Activated CD8-positive, alpha-beta memory T cell treated with anti-CD3 and anti-CD28 coated beads, Interleukin-2, amount 10 ng/mL, durations not matched to agents 7 days and 5 days (primary cell): ENCODE data around the gene RANBP10. TPM values are rescaled to one million over a fixed set of nuclear protein-coding genes. Genes with fewer than 3 reads are reported as not detected.
"Not testable (repeated sequence)": the region's sequence is repeated elsewhere in the genome, so short reads cannot be mapped to it uniquely, and the experiment has no call there.

Experiments used
- ATAC-seq: fragments of 150-1000 bp; cut with Tn5 transposase; one replicate; pipeline ENCODE4 v1.10.0; 2021; ENCODE audit warnings: moderate library complexity
- CTCF ChIA-PET: fragments of 350-600 bp; sonication (Branson Sonifier 250); formaldehyde crosslinking; loops from one replicate; lab custom pipeline; 2021; ENCODE audit warnings: antibody characterized with exemption; lab: Charles Lee
- DNase-seq: peaks from one replicate; pipeline ENCODE4 v3.0.0-alpha.2; 2020
- H3K27ac Mint-ChIP-seq: one replicate; pipeline ENCODE4 v1.8.0; 2021; ENCODE audit warnings: mild to moderate bottlenecking, mixed read lengths
- H3K27me3 Mint-ChIP-seq: one replicate; pipeline ENCODE4 v1.8.0; 2021; ENCODE audit warnings: mixed read lengths
- H3K36me3 Mint-ChIP-seq: one replicate; pipeline ENCODE4 v1.8.0; 2021; ENCODE audit warnings: mild to moderate bottlenecking, mixed read lengths
- H3K4me1 Mint-ChIP-seq: one replicate; pipeline ENCODE4 v1.8.0; 2021; ENCODE audit warnings: mixed read lengths
- H3K4me3 Mint-ChIP-seq: one replicate; pipeline ENCODE4 v1.8.0; 2021; ENCODE audit warnings: mild to moderate bottlenecking, moderate library complexity, mixed read lengths
- H3K9me3 Mint-ChIP-seq: one replicate; pipeline ENCODE4 v1.8.0; 2022; ENCODE audit warnings: low read depth, mixed read lengths
- total RNA-seq, 2 experiments: library from RNA; stranded (reverse); gene quantifications; one replicate each; pipeline ENCODE4 v1.2.3, GENCODE V29; 2021

The RANBP10 gene
- total RNA-seq, 2 experiments from 2014 or later, result 21.2 to 23.7 TPM

DNA sequence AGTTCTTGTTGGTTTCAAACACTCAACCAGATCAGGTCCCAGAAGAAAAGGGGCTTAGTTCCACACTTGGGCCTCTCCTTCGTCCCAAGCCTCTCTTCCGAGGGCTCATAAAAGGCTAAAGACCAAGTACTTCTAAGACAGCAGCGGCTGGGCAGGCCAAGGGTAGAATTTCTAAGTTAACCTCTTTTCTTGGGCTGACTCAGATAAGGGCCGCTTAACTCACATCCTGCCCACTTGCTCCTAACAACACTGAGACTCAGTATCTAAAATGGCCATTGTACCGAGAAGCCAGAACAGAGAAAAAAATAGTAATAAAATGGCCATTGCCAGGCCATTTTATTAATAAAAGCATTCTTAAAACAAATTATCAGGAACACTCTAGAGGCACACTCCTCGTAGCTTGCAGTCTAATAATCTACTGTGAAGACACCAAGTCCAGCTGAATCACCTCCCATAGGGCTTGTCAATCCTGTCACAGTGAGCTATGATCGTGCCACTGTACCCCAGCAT lies 42.1 kb downstream of the RANBP10 start:
- CTCF ChIA-PET, result interaction anchor here (1.0 kb wide), 1 partner anchor 52 kb away, joined by 3 read pairs; no protein-coding TSS in a partner anchor
- H3K27ac Mint-ChIP-seq, result no peak overlapping the region
- ATAC-seq (no peak), DNase-seq (no peak)
- H3K36me3 Mint-ChIP-seq, result peaks cover 5% of the 10 kb centered on the region
- peaks cover 13% of the 10 kb centered on the region for H3K4me1 Mint-ChIP-seq
- H3K4me3 Mint-ChIP-seq, result no peak overlapping the region
- H3K27me3 Mint-ChIP-seq, result no peaks in the 10 kb centered on the region
- H3K9me3 Mint-ChIP-seq, result no peaks in the 10 kb centered on the region

DNA sequence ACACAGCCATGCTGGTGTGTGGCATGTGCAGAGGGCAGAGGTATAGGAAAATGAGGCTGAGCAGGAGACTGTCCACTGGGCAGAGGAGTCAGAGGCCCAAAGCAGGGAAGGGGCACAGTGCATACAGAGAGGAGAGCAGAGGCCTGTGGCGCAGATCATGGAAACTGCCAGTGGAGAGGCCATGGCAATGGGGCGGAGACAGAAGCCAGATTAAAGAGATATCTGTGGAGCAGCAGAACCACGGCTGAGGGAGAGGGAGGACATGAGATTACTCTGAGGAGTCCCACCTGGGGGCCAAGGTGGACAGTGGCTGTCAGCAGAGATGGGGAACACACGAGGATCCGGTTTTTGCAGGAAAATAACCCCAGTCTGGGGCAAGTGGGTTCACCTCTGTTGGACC lies 43.3 kb downstream of the RANBP10 start:
- DNase-seq (no peak), ATAC-seq (no peak)
- Mint-ChIP-seq H3K9me3 (no peaks in the 10 kb centered on the region), H3K36me3 (peaks cover 5% of the 10 kb centered on the region), H3K4me1 (peaks cover 13% of the 10 kb centered on the region), H3K27ac (no peak overlapping the region), H3K27me3 (no peaks in the 10 kb centered on the region), H3K4me3 (no peak overlapping the region)
- CTCF ChIA-PET, result no interaction called here

DNA sequence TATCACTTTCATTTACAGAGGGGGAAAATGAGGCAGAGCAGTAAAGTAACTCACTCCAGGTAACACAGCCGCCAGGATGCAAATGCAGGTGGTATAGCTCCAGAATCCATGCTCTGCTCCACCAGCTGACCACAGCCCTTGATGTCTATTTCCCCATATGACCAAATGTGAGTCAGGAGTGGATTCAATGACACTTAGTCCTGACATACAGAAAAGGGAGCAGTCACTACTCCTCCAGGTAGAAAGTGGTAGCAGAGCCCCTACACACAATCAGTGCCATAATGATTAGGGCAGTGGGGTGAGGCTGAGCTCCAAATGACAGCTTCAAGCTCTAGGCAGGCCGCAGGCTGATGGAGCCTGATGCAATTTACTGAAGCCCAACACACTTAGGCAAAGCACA lies 44.0 kb downstream of the RANBP10 start:
- H3K36me3 Mint-ChIP-seq, result peaks cover 5% of the 10 kb centered on the region
- H3K27ac Mint-ChIP-seq, result no peak overlapping the region

DNA sequence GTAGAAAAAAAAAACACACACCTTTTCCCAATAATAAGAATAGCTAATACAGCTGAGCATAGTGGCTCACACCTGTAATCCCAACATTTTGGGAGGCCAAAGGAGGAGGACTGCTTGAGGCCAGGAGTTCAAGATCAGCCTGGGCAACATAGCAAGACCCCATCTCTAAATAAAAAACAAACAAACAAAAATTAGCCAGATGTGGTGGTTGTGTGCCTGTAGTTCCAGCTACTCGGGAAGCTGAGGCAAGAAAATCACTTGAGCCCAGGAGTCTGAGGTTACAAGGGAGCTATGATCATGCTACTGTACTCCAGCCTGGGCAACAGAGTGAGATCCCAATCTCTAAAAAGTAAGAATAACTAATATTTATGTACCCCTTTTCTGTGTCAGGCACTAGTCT lies 44.4 kb downstream of the RANBP10 start:
- peaks cover 3% of the 10 kb centered on the region for H3K36me3 Mint-ChIP-seq
- no peaks in the 10 kb centered on the region for H3K9me3 Mint-ChIP-seq
- CTCF ChIA-PET, result interaction anchor here (1.2 kb wide), 1 partner anchor 55 kb away, joined by 4 read pairs; no protein-coding TSS in a partner anchor
- no peak for DNase-seq
- no peak overlapping the region for H3K4me3 Mint-ChIP-seq
- peaks cover 13% of the 10 kb centered on the region for H3K4me1 Mint-ChIP-seq
- H3K27me3 Mint-ChIP-seq, result no peaks in the 10 kb centered on the region
- no peak overlapping the region for H3K27ac Mint-ChIP-seq
- no peak for ATAC-seq

More for the DNA sequence above, 44.0 kb downstream of the RANBP10 start:
- H3K4me3 Mint-ChIP-seq, result no peak overlapping the region
- DNase-seq (no peak), ATAC-seq (no peak)
- no peaks in the 10 kb centered on the region for H3K27me3 Mint-ChIP-seq
- H3K9me3 Mint-ChIP-seq, result no peaks in the 10 kb centered on the region
- H3K4me1 Mint-ChIP-seq, result peaks cover 13% of the 10 kb centered on the region
- CTCF ChIA-PET, result interaction anchor here (1.2 kb wide), 1 partner anchor 54 kb away, joined by 4 read pairs; no protein-coding TSS in a partner anchor

DNA sequence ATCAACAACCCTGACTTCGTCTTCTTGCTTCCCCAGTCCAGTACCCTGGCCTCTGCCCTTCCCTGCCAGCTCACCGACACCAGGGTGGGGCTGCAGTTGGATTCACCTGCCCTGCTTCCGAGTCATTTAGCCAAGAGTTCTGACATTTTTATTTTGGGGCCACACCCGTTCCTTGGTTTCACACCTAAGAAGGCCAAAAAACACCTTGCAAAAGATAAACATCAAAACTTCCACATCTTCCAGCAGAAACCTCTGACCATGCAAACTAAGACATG lies 45.5 kb downstream of the RANBP10 start:
- H3K4me1 Mint-ChIP-seq, result peaks cover 13% of the 10 kb centered on the region
- H3K27me3 Mint-ChIP-seq, result no peaks in the 10 kb centered on the region
- peaks cover 2% of the 10 kb centered on the region for H3K36me3 Mint-ChIP-seq
- no peaks in the 10 kb centered on the region for H3K9me3 Mint-ChIP-seq
- no peak overlapping the region for H3K4me3 Mint-ChIP-seq
- H3K27ac Mint-ChIP-seq, result peak overlapping the region; percentile 2
- DNase-seq (no peak), ATAC-seq (no peak)
- CTCF ChIA-PET, result interaction anchor here (1.0 kb wide), 1 partner anchor 56 kb away, joined by 4 read pairs; no protein-coding TSS in a partner anchor

DNA sequence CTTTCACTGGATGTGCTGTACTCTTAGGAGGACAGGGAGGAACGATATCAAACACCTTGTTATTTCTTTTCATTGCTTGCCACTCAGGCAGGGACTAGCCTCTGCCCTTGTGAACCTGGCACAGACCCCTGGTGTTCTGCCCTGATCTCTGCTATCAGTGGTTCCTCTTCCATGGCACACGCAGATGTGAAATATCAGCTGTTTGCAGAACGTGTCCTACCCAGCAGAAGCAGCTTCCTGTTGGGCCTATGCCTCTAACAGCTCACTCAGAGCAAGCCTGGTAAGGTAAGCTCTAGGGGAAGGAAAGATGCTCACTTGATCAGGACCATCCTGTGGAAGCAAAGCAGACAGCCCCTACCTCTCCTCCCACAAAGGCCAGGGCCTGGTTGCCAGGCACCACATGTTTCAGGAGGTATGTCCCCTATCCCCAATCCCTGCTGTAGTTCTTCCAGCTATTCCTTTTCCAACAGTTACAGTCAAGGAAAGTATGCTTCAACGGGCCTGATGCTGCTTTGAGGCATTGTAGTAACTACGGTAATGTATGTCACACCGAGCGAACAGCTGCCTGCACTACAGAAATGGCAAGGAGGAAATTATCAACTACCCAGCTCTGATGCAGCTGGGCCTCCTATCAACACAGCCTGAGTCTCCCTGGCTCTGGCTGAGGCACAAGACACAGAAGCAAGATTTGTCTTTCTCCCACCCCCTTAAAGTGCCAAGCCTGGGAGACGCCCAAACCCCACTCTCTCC lies 46.0 kb downstream of the RANBP10 start:
- H3K9me3 Mint-ChIP-seq, result no peaks in the 10 kb centered on the region
- no peak overlapping the region for H3K4me3 Mint-ChIP-seq
- CTCF ChIA-PET, result interaction anchor here (1.0 kb wide), 1 partner anchor 56 kb away, joined by 4 read pairs; no protein-coding TSS in a partner anchor
- peaks cover 2% of the 10 kb centered on the region for H3K36me3 Mint-ChIP-seq
- DNase-seq, result no peak
- peak overlapping the region; percentile 2 for H3K27ac Mint-ChIP-seq
- no peaks in the 10 kb centered on the region for H3K27me3 Mint-ChIP-seq
- no peak for ATAC-seq
- H3K4me1 Mint-ChIP-seq, result peaks cover 13% of the 10 kb centered on the region

DNA sequence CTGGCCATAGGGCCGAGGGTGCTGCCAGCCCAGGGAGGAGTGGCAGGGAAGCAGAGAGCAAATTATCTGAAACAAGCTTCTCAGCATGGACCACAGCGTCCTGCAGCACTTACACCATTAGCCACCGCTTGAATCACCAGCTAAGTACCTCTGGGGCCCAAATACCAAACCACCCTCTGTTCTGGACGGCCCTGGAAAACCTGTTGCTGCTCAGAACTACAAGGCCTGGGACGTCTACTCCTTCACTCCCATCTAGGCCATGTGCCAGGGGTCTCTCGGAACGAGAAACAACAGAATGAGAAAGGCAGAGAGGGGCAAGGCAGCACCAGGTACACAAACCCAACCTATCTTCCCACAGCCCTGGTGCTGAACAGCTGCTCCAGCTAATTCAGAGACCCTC lies 47.4 kb downstream of the RANBP10 start:
- Mint-ChIP-seq H3K27me3 (no peaks in the 10 kb centered on the region), H3K9me3 (no peaks in the 10 kb centered on the region), H3K4me3 (no peak overlapping the region), H3K4me1 (peaks cover 13% of the 10 kb centered on the region), H3K27ac (no peak overlapping the region), H3K36me3 (peaks cover 2% of the 10 kb centered on the region)
- ATAC-seq, result no peak
- DNase-seq, result no peak
- CTCF ChIA-PET, result no interaction called here

DNA sequence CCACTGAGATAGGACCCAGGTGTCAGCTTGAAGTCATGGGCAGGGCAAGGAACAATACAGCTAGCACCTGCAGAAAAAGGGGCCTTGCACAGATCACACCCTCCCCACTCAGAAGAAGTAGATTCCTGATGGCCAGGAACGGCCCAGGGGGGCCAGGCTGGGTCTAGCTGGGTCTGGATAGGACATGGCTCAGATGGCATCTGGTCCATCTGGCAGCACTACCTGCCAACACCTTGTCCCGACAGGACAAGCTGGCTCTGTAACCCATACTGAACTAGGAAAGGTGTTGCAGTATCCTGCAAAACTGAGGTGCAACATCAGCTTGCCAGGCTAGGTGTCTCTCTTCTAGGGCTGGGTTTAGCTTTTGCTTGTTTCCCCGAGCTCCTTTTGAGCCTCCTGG lies 48.4 kb downstream of the RANBP10 start:
- no peaks in the 10 kb centered on the region for H3K36me3 Mint-ChIP-seq
- no peak overlapping the region for H3K4me3 Mint-ChIP-seq
- no peak overlapping the region for H3K27ac Mint-ChIP-seq
- DNase-seq (no peak), ATAC-seq (no peak)
- H3K4me1 Mint-ChIP-seq, result peaks cover 13% of the 10 kb centered on the region
- H3K9me3 Mint-ChIP-seq, result no peaks in the 10 kb centered on the region
- no peaks in the 10 kb centered on the region for H3K27me3 Mint-ChIP-seq
- CTCF ChIA-PET, result interaction anchor here (1.3 kb wide), 1 partner anchor 59 kb away, joined by 3 read pairs; no protein-coding TSS in a partner anchor

DNA sequence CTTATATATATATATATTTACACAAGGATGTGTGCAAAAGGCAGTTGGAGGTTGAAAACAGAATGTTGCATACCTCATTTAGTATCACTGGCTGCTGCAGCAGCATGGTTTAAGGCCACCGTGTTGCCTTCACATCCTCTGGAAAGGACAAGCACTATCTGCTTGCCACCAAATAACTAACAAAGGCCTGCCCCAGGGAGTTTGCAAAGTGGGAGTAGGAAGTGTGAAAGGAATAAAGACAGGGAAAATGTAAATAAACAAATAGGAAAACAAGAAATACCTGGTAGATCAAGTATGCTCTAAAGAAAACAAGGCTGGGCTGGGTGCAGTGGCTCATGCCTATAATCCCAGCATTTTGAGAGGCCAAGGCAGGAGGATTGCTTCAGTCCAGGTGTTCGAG lies 53.7 kb downstream of the RANBP10 start:
- no peaks in the 10 kb centered on the region for H3K4me1 Mint-ChIP-seq
- ATAC-seq (no peak), DNase-seq (no peak)
- CTCF ChIA-PET, result interaction anchor here (0.6 to 0.7 kb wide), 2 partner anchors 82 to 506 kb away, joined by 3 read pairs; partner anchors contain the start of gene FHOD1
- H3K27ac Mint-ChIP-seq, result no peak overlapping the region
- H3K27me3 Mint-ChIP-seq, result no peaks in the 10 kb centered on the region
- H3K4me3 Mint-ChIP-seq, result no peak overlapping the region
- no peaks in the 10 kb centered on the region for H3K9me3 Mint-ChIP-seq
- H3K36me3 Mint-ChIP-seq, result no peaks in the 10 kb centered on the region

DNA sequence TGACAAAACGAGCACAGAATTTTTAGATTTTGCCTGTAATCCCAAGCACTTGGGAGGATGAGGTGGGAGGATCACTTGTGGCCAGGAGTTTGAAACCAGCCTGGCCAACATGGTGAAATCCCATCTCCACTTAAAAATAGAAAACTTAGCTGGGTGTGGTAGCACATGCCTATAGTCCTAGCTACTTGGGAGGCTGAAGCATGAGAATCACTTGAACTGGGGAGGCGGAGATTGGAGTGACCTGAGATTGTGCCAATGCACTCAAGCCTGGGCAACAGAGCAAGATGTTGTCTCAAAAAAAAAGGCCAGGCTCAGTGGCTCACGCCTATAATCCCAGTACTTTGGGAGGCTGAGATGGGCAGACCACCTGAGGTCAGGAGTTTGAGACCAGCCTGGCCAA lies 55.0 kb downstream of the RANBP10 start:
- H3K4me3 Mint-ChIP-seq, H3K4me1 Mint-ChIP-seq, H3K27ac Mint-ChIP-seq, H3K36me3 Mint-ChIP-seq, DNase-seq, ATAC-seq, H3K27me3 Mint-ChIP-seq, H3K9me3 Mint-ChIP-seq: not testable (repeated sequence)
- CTCF ChIA-PET, result interaction anchor here (1.1 kb wide), 1 partner anchor 29 kb away, joined by 3 read pairs; no protein-coding TSS in a partner anchor

DNA sequence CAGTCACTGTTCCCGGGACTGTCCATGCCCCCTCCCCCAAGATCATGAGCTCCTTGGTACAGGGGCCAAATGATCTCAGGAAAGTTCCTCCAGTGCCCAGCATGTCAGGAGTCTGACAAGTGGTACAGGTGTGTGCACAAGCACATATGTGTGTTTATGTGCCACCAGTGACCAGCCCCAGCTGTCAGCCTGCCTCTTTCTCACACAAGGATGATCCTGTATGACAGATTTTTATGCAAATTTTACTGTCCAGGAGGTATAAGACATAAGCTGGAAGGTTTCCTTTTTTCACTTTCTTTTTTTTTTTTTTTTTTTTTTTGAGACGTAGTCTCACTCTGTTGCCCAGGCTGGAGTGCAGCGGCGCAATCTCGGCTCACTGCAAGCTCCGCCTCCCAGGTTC lies 55.9 kb downstream of the RANBP10 start:
- Mint-ChIP-seq H3K9me3 (no peaks in the 10 kb centered on the region), H3K4me1 (no peaks in the 10 kb centered on the region), H3K27ac (no peak overlapping the region), H3K36me3 (peaks cover 2% of the 10 kb centered on the region), H3K4me3 (no peak overlapping the region), H3K27me3 (no peaks in the 10 kb centered on the region)
- CTCF ChIA-PET, result interaction anchor here (1.0 to 1.1 kb wide), 2 partner anchors 30 to 36 kb away, joined by 3 read pairs; no protein-coding TSS in a partner anchor
- no peak for DNase-seq
- ATAC-seq, result no peak

DNA sequence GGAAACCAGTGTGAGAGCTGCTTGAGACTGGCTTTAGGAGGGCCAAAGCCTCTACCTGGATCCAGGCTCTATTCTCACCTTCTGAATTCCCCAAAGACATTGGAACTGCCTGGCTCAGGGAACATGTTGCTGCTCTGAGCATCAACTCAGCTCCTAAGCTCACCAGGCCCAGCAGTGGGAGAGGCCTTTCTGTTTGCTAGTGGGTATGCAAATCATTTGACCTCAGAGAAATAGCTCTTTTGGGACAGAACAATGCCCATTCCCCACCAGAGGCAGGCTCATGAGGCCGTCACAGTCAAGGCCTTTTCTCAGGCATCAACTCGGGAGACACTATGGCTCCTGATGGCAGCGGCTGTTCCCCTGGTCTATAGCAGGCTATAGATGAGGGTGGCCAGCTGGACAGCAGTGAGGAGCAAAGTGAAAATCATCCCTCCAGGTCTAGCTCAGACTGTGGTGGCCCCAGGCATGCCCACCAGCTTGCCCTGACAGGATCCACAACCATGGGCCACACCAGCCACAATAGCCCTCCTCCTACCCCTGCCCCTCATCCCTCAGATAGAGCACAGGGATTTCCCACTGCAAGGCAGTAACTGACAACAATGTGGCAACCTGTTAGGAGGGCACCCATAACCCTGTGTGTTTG lies 56.8 kb downstream of the RANBP10 start:
- no peak overlapping the region for H3K4me3 Mint-ChIP-seq
- no peaks in the 10 kb centered on the region for H3K27me3 Mint-ChIP-seq
- peaks cover 2% of the 10 kb centered on the region for H3K36me3 Mint-ChIP-seq
- DNase-seq (no peak), ATAC-seq (no peak)
- H3K4me1 Mint-ChIP-seq, result no peaks in the 10 kb centered on the region
- H3K27ac Mint-ChIP-seq, result no peak overlapping the region
- H3K9me3 Mint-ChIP-seq, result no peaks in the 10 kb centered on the region
- CTCF ChIA-PET, result interaction anchor here (1.0 kb wide), 1 partner anchor 35 kb away, joined by 3 read pairs; no protein-coding TSS in a partner anchor

DNA sequence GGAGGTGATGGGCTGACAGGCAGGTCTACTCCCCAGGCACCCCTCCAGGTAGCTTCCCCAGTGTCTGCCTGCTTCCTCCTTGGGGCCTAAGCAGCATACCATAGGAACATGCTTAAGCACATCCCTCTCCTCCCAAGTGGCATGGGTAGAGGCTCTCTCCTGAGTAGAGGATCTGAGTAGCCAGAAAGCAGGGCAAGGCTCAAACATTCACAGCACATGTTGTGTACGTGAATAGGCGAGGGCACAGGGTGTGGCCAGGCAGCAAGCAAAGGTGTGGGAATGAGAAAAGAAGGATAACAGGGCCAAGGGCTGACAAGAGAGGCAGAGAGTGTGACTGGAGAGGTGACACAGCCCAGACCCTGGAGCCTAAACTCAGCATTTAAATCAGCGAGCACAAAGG lies 57.5 kb downstream of the RANBP10 start:
- Mint-ChIP-seq H3K9me3 (no peaks in the 10 kb centered on the region), H3K27me3 (no peaks in the 10 kb centered on the region), H3K27ac (peak overlapping the region; percentile 1), H3K4me3 (no peak overlapping the region), H3K36me3 (peaks cover 2% of the 10 kb centered on the region), H3K4me1 (no peaks in the 10 kb centered on the region)
- no peak for ATAC-seq
- DNase-seq, result no peak
- CTCF ChIA-PET, result no interaction called here
